ENCODE data around the gene SPRR2D.

The SPRR2D gene

GRCh38 chr1:153040950-153041631 is at the start of gene SPRR2D:
TSS of gene SPRR2D (minus strand) at chr1:153041120. CDS start at chr1:153040346, 774 bp downstream.
- Histone ChIP-seq H3K9me3 (no peaks in the 10 kb centered on the region), H3K4me1 (ENCODE audit: control insufficient read depth in 1 of 2, insufficient read depth in 1 of 2, low read depth in 1 of 2, low read length in 1 of 2) (no peaks in the 10 kb centered on the region), H3K4me3 (ENCODE audit: low read depth in 1 of 2, low read length in 1 of 2) (no peak within 1 kb of the TSS), H3K27ac (no peak within 1 kb of the TSS), H3K36me3 (no peaks in the 10 kb centered on the region), H3K27me3 (peaks cover 35% of the 10 kb centered on the region)
- no peak for TF ChIP-seq CTCF (IDR thresholded peaks at IDR 0.05)

- Histone ChIP-seq H3K4me1 (ENCODE audit: control insufficient read depth in 1 of 2, insufficient read depth in 1 of 2, low read depth in 1 of 2, low read length in 1 of 2) (no peaks in the 10 kb centered on the region), H3K27me3 (no peaks in the 10 kb centered on the region), H3K9me3 (no peaks in the 10 kb centered on the region), H3K36me3 (no peaks in the 10 kb centered on the region), H3K4me3 (ENCODE audit: low read depth in 1 of 2, low read length in 1 of 2) (no peak overlapping the region), H3K27ac (no peak overlapping the region)
- TF ChIP-seq CTCF (IDR thresholded peaks at IDR 0.05) = no peak
These were observed 46.7 kb upstream of the SPRR2D start for GRCh38 chr1:153087652-153088051.

DNA sequence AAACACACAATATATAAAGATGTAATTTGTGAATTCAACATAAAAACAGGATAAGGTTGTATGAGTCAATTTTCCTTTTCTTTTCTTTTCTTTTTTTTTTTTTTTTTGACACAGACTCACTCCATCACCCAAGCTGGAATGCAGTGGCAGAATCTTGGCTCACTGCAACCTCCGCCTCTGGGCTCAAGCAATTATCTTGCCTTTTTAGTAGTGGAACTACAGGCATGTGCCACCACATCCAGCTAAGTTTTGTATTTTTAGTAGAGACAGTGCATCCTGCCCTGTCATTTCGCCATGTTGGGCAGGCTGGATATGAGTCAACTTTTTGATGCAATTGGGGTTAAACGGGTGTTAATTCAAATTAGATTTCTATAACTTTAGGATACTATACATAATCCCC is 40.8 kb upstream of the SPRR2D start:
- no peak for TF ChIP-seq CTCF (IDR thresholded peaks at IDR 0.05)
- Histone ChIP-seq H3K27me3 (no peaks in the 10 kb centered on the region), H3K4me3 (ENCODE audit: low read depth in 1 of 2, low read length in 1 of 2) (no peak overlapping the region), H3K4me1 (ENCODE audit: control insufficient read depth in 1 of 2, insufficient read depth in 1 of 2, low read depth in 1 of 2, low read length in 1 of 2) (no peaks in the 10 kb centered on the region), H3K27ac (no peak overlapping the region), H3K9me3 (no peaks in the 10 kb centered on the region), H3K36me3 (no peaks in the 10 kb centered on the region)

DNA sequence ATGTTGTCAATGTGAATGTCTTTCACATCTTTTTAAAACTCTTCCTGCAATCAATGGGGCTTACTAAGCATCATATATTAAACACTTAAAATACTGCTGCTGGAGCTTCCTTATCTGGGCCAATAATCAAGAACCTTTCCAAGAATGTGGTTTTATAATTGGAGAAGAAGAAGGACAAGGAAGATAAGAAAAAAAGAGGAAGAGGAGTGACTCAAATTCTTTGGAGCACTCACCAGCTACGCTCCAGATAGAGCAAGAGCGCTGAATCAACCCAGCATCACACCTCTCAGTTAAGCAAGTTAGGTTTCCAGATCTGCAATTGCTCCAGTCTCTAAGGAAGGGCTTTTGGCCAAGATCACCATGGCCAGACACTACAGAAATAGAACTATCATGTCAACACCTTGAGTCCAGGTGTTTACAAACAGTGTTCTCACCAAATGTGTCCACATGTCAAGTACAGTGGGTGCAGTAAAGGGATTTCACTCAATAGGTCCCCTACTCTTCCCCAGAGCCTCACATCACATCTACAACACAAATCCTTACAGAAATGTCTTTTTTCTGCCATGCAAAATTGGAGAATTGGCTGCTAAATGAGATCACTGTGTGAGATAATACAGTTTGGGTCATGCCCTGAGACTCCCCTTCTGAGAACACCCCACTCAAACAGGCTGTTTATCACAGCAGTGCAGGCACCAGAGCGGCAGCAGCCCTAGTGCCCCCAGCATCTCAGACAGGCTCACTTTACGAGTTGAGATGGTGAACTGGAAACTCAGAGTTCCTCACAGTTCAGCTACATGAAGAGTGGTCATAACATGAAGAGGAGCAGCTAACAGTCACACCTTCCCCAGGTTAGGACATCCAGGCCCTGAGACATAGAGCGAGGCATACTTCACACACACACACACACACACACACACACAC is 32.1 kb upstream of the SPRR2D start:
- H3K4me1 ChIP-seq (ENCODE audit: control insufficient read depth in 1 of 2, insufficient read depth in 1 of 2, low read depth in 1 of 2, low read length in 1 of 2) = no peaks in the 10 kb centered on the region

GRCh38 chr1:153071511-153071910 is 30.6 kb upstream of the SPRR2D start, which contains the start of gene SPRR2B:
TSS of gene SPRR2B (minus strand) at chr1:153071611. CDS start at chr1:153070839, 772 bp downstream.
- Histone ChIP-seq H3K9me3 (no peaks in the 10 kb centered on the region), H3K27ac (no peak within 1 kb of the TSS), H3K27me3 (peaks cover 3% of the 10 kb centered on the region), H3K4me3 (ENCODE audit: low read depth in 1 of 2, low read length in 1 of 2) (no peak within 1 kb of the TSS), H3K36me3 (no peaks in the 10 kb centered on the region), H3K4me1 (ENCODE audit: control insufficient read depth in 1 of 2, insufficient read depth in 1 of 2, low read depth in 1 of 2, low read length in 1 of 2) (no peaks in the 10 kb centered on the region)
- TF ChIP-seq CTCF (IDR thresholded peaks at IDR 0.05) = no peak

More for the DNA sequence above, 32.1 kb upstream of the SPRR2D start:
- Histone ChIP-seq H3K36me3 (no peaks in the 10 kb centered on the region), H3K9me3 (no peaks in the 10 kb centered on the region), H3K27ac (no peak overlapping the region), H3K27me3 (peaks cover 3% of the 10 kb centered on the region), H3K4me3 (ENCODE audit: low read depth in 1 of 2, low read length in 1 of 2) (no peak overlapping the region)
- no peak for TF ChIP-seq CTCF (IDR thresholded peaks at IDR 0.05)
